Naive B cell (primary cell): ENCODE results near the gene ANO10. TPM values are rescaled to one million over a fixed set of nuclear protein-coding genes. Genes with fewer than 3 reads are reported as not detected.
"Not testable (repeated sequence)": the region's sequence is repeated elsewhere in the genome, so short reads cannot be mapped to it uniquely, and the experiment has no call there.

Source experiments
- ATAC-seq, 2 donors: fragments of 150-1000 bp; cut with Tn5 transposase; 2 replicates each; pipeline ENCODE4 v1.10.0; 2021; ENCODE audit warnings: low read depth in 2 of 2, mild to moderate bottlenecking in 2 of 2, moderate library complexity in 2 of 2
- DNase-seq: peaks from one replicate; pipeline ENCODE4 v3.0.0; 2022
- H3K27ac Mint-ChIP-seq, 6 donors: one replicate each; pipeline ENCODE4 v1.8.0; 2020 to 2022; ENCODE audit warnings: mild to moderate bottlenecking in 6 of 6, mixed read lengths in 6 of 6, moderate library complexity in 5 of 6, inconsistent platforms in 2 of 6
- H3K27me3 Mint-ChIP-seq, 3 donors: one replicate each; pipeline ENCODE4 v1.8.0; 2021 to 2022; ENCODE audit warnings: mixed read lengths in 3 of 3, mild to moderate bottlenecking in 1 of 3
- H3K36me3 Mint-ChIP-seq, 2 donors: one replicate each; pipeline ENCODE4 v1.8.0; 2020 to 2022; ENCODE audit warnings: mixed read lengths in 2 of 2, inconsistent platforms in 1 of 2, mild to moderate bottlenecking in 1 of 2
- H3K4me1 Mint-ChIP-seq, 3 donors: one replicate each; pipeline ENCODE4 v1.8.0; 2020 to 2022; ENCODE audit warnings: mixed read lengths in 3 of 3, inconsistent platforms in 1 of 3, mild to moderate bottlenecking in 1 of 3, moderate library complexity in 1 of 3
- H3K4me3 Mint-ChIP-seq, 8 donors: one replicate each; pipeline ENCODE4 v1.8.0; 2020 to 2022; ENCODE audit warnings: mild to moderate bottlenecking in 8 of 8, mixed read lengths in 8 of 8, moderate library complexity in 8 of 8, inconsistent platforms in 2 of 8
- H3K9me3 Mint-ChIP-seq, 7 donors: one replicate each; pipeline ENCODE4 v1.8.0; 2020 to 2022; ENCODE audit warnings: mixed read lengths in 7 of 7, mild to moderate bottlenecking in 5 of 7, inconsistent platforms in 2 of 7, moderate library complexity in 1 of 7
- polyA plus RNA-seq, 6 donors: library from polyadenylated mRNA; unstranded; fragments of 300-500 nt; fragmentation: Illumina TruSeq; gene quantifications; one replicate each; pipeline ENCODE4 v1.2.3, GENCODE V29; 2021; ENCODE audit warnings: low read depth in 6 of 6

Gene ANO10
- polyA plus RNA-seq, 6 donors from 2014 or later: 2.9 to 5.1 (median 3.8) TPM

GRCh38 chr3:43618142-43618541, 3.7 kb downstream of the ANO10 start:
- Mint-ChIP-seq H3K27ac (no peak overlapping the region), H3K27me3 (no peaks in the 10 kb centered on the region), H3K36me3 (no peaks in the 10 kb centered on the region), H3K4me3 (peak overlapping the region in 1 of 8 donors; percentile 41), H3K4me1 (peaks cover 11 to 19% (median 19%) of the 10 kb centered on the region in 3 donors), H3K9me3 (peaks cover 0 to 2% (median 0%) of the 10 kb centered on the region in 7 donors)
- ATAC-seq (no peak), DNase-seq (no peak)

- no peak for ATAC-seq
- DNase-seq: no peak
- Mint-ChIP-seq H3K27ac (no peak overlapping the region), H3K36me3 (no peaks in the 10 kb centered on the region), H3K4me1 (peaks cover 0 to 4% (median 4%) of the 10 kb centered on the region in 3 donors), H3K9me3 (no peaks in the 10 kb centered on the region), H3K27me3 (no peaks in the 10 kb centered on the region), H3K4me3 (no peak overlapping the region)
These were observed 5.8 kb downstream of the ANO10 start for GRCh38 chr3:43616034-43616433.

- Mint-ChIP-seq H3K4me1 (no peaks in the 10 kb centered on the region), H3K36me3 (no peaks in the 10 kb centered on the region), H3K27me3 (no peaks in the 10 kb centered on the region), H3K9me3 (no peaks in the 10 kb centered on the region), H3K27ac (no peak overlapping the region), H3K4me3 (no peak overlapping the region)
- ATAC-seq (no peak), DNase-seq (no peak)
These were observed 6.7 kb downstream of the ANO10 start for GRCh38 chr3:43615133-43615532.

- Mint-ChIP-seq H3K36me3 (no peaks in the 10 kb centered on the region), H3K4me3 (no peak overlapping the region), H3K27me3 (no peaks in the 10 kb centered on the region), H3K4me1 (no peaks in the 10 kb centered on the region), H3K9me3 (no peaks in the 10 kb centered on the region), H3K27ac (no peak overlapping the region)
- ATAC-seq: no peak
- no peak for DNase-seq
These were observed 7.8 kb downstream of the ANO10 start for GRCh38 chr3:43613976-43614375.

GRCh38 chr3:43612419-43612818, 9.4 kb downstream of the ANO10 start:
- no peaks in the 10 kb centered on the region for H3K36me3 Mint-ChIP-seq
- H3K4me3 Mint-ChIP-seq: no peak overlapping the region
- H3K27me3 Mint-ChIP-seq: no peaks in the 10 kb centered on the region
- no peaks in the 10 kb centered on the region for H3K9me3 Mint-ChIP-seq
- ATAC-seq (no peak), DNase-seq (no peak)
- H3K4me1 Mint-ChIP-seq: no peaks in the 10 kb centered on the region
- H3K27ac Mint-ChIP-seq: no peak overlapping the region

- Mint-ChIP-seq H3K27ac (no peak overlapping the region), H3K36me3 (no peaks in the 10 kb centered on the region), H3K9me3 (no peaks in the 10 kb centered on the region), H3K4me3 (no peak overlapping the region), H3K27me3 (no peaks in the 10 kb centered on the region), H3K4me1 (no peaks in the 10 kb centered on the region)
- DNase-seq (no peak), ATAC-seq (no peak)
These were observed 12.4 kb downstream of the ANO10 start for GRCh38 chr3:43609406-43609805.

- no peak for ATAC-seq
- no peaks in the 10 kb centered on the region for H3K36me3 Mint-ChIP-seq
- no peaks in the 10 kb centered on the region for H3K4me1 Mint-ChIP-seq
- no peaks in the 10 kb centered on the region for H3K9me3 Mint-ChIP-seq
- no peak overlapping the region for H3K4me3 Mint-ChIP-seq
- no peaks in the 10 kb centered on the region for H3K27me3 Mint-ChIP-seq
- DNase-seq: no peak
- peak overlapping the region in 1 of 6 donors; percentile 62 for H3K27ac Mint-ChIP-seq
These were observed 13.1 kb downstream of the ANO10 start for GRCh38 chr3:43608751-43609150.

- Mint-ChIP-seq H3K27me3 (no peaks in the 10 kb centered on the region), H3K4me3 (no peak overlapping the region), H3K4me1 (no peaks in the 10 kb centered on the region), H3K36me3 (no peaks in the 10 kb centered on the region), H3K27ac (no peak overlapping the region), H3K9me3 (no peaks in the 10 kb centered on the region)
- no peak for DNase-seq
- no peak for ATAC-seq
These were observed 15.5 kb downstream of the ANO10 start for GRCh38 chr3:43606284-43606683.

- DNase-seq: not testable (repeated sequence)
These were observed 21.9 kb downstream of the ANO10 start for GRCh38 chr3:43599959-43600358.

GRCh38 chr3:43597961-43598360, 23.9 kb downstream of the ANO10 start:
- H3K9me3 Mint-ChIP-seq: peaks cover under 1 to 22% (median 18%) of the 10 kb centered on the region in 7 donors
- peaks cover 5 to 14% of the 10 kb centered on the region in 2 donors for H3K36me3 Mint-ChIP-seq
- no peak overlapping the region for H3K27ac Mint-ChIP-seq
- no peak overlapping the region for H3K4me3 Mint-ChIP-seq
- H3K27me3 Mint-ChIP-seq: no peaks in the 10 kb centered on the region
- DNase-seq (no peak), ATAC-seq (no peak)
- no peaks in the 10 kb centered on the region for H3K4me1 Mint-ChIP-seq

More at GRCh38 chr3:43599959-43600358, 21.9 kb downstream of the ANO10 start:
- ATAC-seq, H3K4me1 Mint-ChIP-seq, H3K27ac Mint-ChIP-seq, H3K27me3 Mint-ChIP-seq, H3K4me3 Mint-ChIP-seq: not testable (repeated sequence)
- Mint-ChIP-seq H3K9me3 (peaks cover 0 to 14% (median 12%) of the 10 kb centered on the region in 7 donors), H3K36me3 (peaks cover 0 to 10% of the 10 kb centered on the region in 2 donors)

GRCh38 chr3:43596178-43596577, 25.6 kb downstream of the ANO10 start:
- peaks cover 20 to 25% of the 10 kb centered on the region in 2 donors for H3K36me3 Mint-ChIP-seq

GRCh38 chr3:43595280-43595679, 26.5 kb downstream of the ANO10 start:
- peaks cover 28 to 33% of the 10 kb centered on the region in 2 donors for H3K36me3 Mint-ChIP-seq
- H3K4me1 Mint-ChIP-seq: not testable (repeated sequence)
- H3K9me3 Mint-ChIP-seq: peaks cover 7 to 37% (median 27%) of the 10 kb centered on the region in 7 donors

More at GRCh38 chr3:43596178-43596577, 25.6 kb downstream of the ANO10 start:
- H3K27ac Mint-ChIP-seq, H3K4me1 Mint-ChIP-seq, H3K27me3 Mint-ChIP-seq, ATAC-seq, DNase-seq, H3K4me3 Mint-ChIP-seq: not testable (repeated sequence)
- H3K9me3 Mint-ChIP-seq: peaks cover 5 to 31% (median 24%) of the 10 kb centered on the region in 7 donors

GRCh38 chr3:43593588-43593987, 28.2 kb downstream of the ANO10 start:
- DNase-seq, ATAC-seq, H3K27me3 Mint-ChIP-seq, H3K4me3 Mint-ChIP-seq, H3K4me1 Mint-ChIP-seq: not testable (repeated sequence)
- H3K36me3 Mint-ChIP-seq: peaks cover 33 to 40% of the 10 kb centered on the region in 2 donors
- peak overlapping the region in 1 of 6 donors; percentile 23 for H3K27ac Mint-ChIP-seq
- H3K9me3 Mint-ChIP-seq: peaks cover 10 to 40% (median 27%) of the 10 kb centered on the region in 7 donors

More at GRCh38 chr3:43595280-43595679, 26.5 kb downstream of the ANO10 start:
- not testable (repeated sequence) for DNase-seq, H3K4me3 Mint-ChIP-seq, ATAC-seq, H3K27me3 Mint-ChIP-seq, H3K27ac Mint-ChIP-seq

GRCh38 chr3:43591866-43592265, 29.9 kb downstream of the ANO10 start:
- H3K4me3 Mint-ChIP-seq, H3K27me3 Mint-ChIP-seq, H3K4me1 Mint-ChIP-seq, ATAC-seq, H3K27ac Mint-ChIP-seq, DNase-seq: not testable (repeated sequence)
- peaks cover 33 to 40% of the 10 kb centered on the region in 2 donors for H3K36me3 Mint-ChIP-seq
- peaks cover 10 to 40% (median 24%) of the 10 kb centered on the region in 7 donors for H3K9me3 Mint-ChIP-seq

- Mint-ChIP-seq H3K36me3 (peaks cover 19 to 21% of the 10 kb centered on the region in 2 donors), H3K27ac (no peak overlapping the region), H3K27me3 (no peaks in the 10 kb centered on the region), H3K4me3 (no peak overlapping the region), H3K4me1 (no peaks in the 10 kb centered on the region), H3K9me3 (peaks cover 3 to 11% (median 5%) of the 10 kb centered on the region in 7 donors)
- ATAC-seq (no peak), DNase-seq (no peak)
These were observed 34.5 kb downstream of the ANO10 start for GRCh38 chr3:43587303-43587702.
